MCF 10A (cell line): ENCODE results near the gene PSMA1. TPM values are rescaled to one million over a fixed set of nuclear protein-coding genes. Genes with fewer than 3 reads are reported as not detected.

Experiments
- BruUV-seq: library from RNA; stranded (reverse); fragments of 400-500 nt; replicated peaks from 2 replicates; lab custom pipeline; 2021; lab: Mats Ljungman, UMichigan
- CTCF ChIA-PET: fragments of 300-600 bp; sonication (Branson Sonifier 250); formaldehyde crosslinking; extraction: SDS; loops from one replicate; lab custom pipeline; 2021; ENCODE audit warnings: antibody characterized with exemption, inconsistent platforms; lab: Yijun Ruan, JAX
- POLR2A ChIA-PET: fragments of 300-600, 350-650 bp; sonication (Branson Sonifier 250); formaldehyde crosslinking; extraction: SDS; loops from one replicate; lab custom pipeline; 2020; ENCODE audit warnings: antibody characterized with exemption, inconsistent platforms; lab: Yijun Ruan, JAX
- DNase-seq: peaks from one replicate; pipeline ENCODE4 v3.0.0-alpha.2; 2018; ENCODE audit not compliant: unreplicated experiment
- H3K27ac Mint-ChIP-seq: one replicate; pipeline ENCODE4 v1.8.0; 2022; ENCODE audit warnings: mild to moderate bottlenecking, low read depth, mixed read lengths; ENCODE audit not compliant: unreplicated experiment
- H3K27me3 Mint-ChIP-seq: one replicate; pipeline ENCODE4 v1.8.0; 2022; ENCODE audit warnings: mixed read lengths; ENCODE audit not compliant: insufficient read depth, unreplicated experiment
- H3K36me3 Mint-ChIP-seq: one replicate; pipeline ENCODE4 v1.8.0; 2022; ENCODE audit warnings: mild to moderate bottlenecking, moderate library complexity, mixed read lengths; ENCODE audit not compliant: insufficient read depth, unreplicated experiment
- H3K4me1 Mint-ChIP-seq: one replicate; pipeline ENCODE4 v1.8.0; 2022; ENCODE audit warnings: mixed read lengths; ENCODE audit not compliant: insufficient read depth, unreplicated experiment
- H3K4me3 Mint-ChIP-seq: one replicate; pipeline ENCODE4 v1.8.0; 2022; ENCODE audit warnings: mild to moderate bottlenecking, moderate library complexity, mixed read lengths; ENCODE audit not compliant: unreplicated experiment
- H3K9me3 Mint-ChIP-seq: one replicate; pipeline ENCODE4 v1.8.0; 2022; ENCODE audit warnings: mixed read lengths; ENCODE audit not compliant: unreplicated experiment
- intact Hi-C: fragments of 100-400 bp; cut with micrococcal nuclease; formaldehyde crosslinking; loops from 2 replicates; pipeline ENCODE4 v1.14.1; 2022
- total RNA-seq: library from RNA; stranded (reverse); gene quantifications from 2 replicates; pipeline ENCODE4 v1.2.3, GENCODE V29; 2022
- TF ChIP-seq, protein P1 (sequence below): fragments of 200-600 bp; IDR thresholded peaks from one replicate; pipeline ENCODE4 v1.8.0; 2022; ENCODE audit warnings: antibody characterized with exemption, mild to moderate bottlenecking; ENCODE audit not compliant: unreplicated experiment

Gene PSMA1
- total RNA-seq, 1 experiment from 2014 or later, result 202 TPM

DNA sequence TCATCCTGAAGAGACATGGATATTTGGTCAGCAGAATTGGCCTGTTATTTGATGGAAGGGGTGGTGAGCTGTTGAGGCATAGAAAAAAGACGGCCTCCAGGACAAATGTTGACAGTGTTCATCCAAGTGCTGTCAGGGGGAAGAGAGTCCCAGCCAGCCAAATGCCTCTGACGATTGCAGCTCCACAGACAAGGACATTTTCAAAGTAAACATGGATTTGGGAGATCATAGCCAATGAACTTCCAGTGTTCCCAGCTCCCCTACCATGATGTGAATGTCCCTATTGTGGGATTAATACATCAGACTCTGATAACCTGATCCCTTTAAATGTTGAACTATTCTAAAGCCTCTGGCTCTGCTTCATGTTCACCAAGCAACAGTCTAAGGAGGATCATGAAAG is 31.2 kb upstream of the PSMA1 start:
- Mint-ChIP-seq H3K4me3 (no peak overlapping the region), H3K9me3 (no peaks in the 10 kb centered on the region), H3K27me3 (peaks cover 63% of the 10 kb centered on the region), H3K36me3 (no peaks in the 10 kb centered on the region), H3K4me1 (no peaks in the 10 kb centered on the region), H3K27ac (no peak overlapping the region)
- CTCF ChIA-PET, result no interaction called here
- intact Hi-C loops, result no loop called here
- POLR2A ChIA-PET, result interaction anchor here (0.6 kb wide), 1 partner anchor 1734 kb away, joined by 3 read pairs; no protein-coding TSS in a partner anchor
- no TSS peak for BruUV-seq
- DNase-seq, result no peak
- TF ChIP-seq, protein P1, sequence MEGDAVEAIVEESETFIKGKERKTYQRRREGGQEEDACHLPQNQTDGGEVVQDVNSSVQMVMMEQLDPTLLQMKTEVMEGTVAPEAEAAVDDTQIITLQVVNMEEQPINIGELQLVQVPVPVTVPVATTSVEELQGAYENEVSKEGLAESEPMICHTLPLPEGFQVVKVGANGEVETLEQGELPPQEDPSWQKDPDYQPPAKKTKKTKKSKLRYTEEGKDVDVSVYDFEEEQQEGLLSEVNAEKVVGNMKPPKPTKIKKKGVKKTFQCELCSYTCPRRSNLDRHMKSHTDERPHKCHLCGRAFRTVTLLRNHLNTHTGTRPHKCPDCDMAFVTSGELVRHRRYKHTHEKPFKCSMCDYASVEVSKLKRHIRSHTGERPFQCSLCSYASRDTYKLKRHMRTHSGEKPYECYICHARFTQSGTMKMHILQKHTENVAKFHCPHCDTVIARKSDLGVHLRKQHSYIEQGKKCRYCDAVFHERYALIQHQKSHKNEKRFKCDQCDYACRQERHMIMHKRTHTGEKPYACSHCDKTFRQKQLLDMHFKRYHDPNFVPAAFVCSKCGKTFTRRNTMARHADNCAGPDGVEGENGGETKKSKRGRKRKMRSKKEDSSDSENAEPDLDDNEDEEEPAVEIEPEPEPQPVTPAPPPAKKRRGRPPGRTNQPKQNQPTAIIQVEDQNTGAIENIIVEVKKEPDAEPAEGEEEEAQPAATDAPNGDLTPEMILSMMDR, result no peak

DNA sequence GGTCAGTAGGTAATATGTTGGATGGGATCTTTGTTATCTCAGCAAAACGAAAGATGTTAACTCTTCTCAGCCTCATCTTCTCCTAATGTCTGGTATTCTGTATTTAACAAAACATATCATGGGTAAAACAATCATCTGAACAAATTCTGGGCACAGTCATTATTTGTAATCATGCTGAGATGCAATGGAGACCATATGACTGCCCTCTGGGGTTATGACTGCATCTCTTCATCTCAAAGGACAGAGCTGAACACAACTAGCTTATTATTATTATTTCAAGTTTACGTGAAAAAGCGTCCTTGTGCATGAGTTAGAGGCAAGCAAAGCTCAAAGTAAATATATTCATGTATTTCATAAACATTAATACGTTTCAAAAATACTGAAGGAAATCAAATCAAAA is 29.7 kb upstream of the PSMA1 start:
- no peaks in the 10 kb centered on the region for H3K36me3 Mint-ChIP-seq
- no peak for DNase-seq
- POLR2A ChIA-PET, result interaction anchor here (0.6 kb wide), 1 partner anchor 20 kb away, joined by 3 read pairs; no protein-coding TSS in a partner anchor
- peaks cover 48% of the 10 kb centered on the region for H3K27me3 Mint-ChIP-seq
- intact Hi-C loops, result no loop called here
- H3K27ac Mint-ChIP-seq, result no peak overlapping the region
- H3K4me3 Mint-ChIP-seq, result no peak overlapping the region
- H3K4me1 Mint-ChIP-seq, result peaks cover 7% of the 10 kb centered on the region
- BruUV-seq, result no TSS peak
- TF ChIP-seq, protein P1, result no peak
- CTCF ChIA-PET, result no interaction called here
- no peaks in the 10 kb centered on the region for H3K9me3 Mint-ChIP-seq

DNA sequence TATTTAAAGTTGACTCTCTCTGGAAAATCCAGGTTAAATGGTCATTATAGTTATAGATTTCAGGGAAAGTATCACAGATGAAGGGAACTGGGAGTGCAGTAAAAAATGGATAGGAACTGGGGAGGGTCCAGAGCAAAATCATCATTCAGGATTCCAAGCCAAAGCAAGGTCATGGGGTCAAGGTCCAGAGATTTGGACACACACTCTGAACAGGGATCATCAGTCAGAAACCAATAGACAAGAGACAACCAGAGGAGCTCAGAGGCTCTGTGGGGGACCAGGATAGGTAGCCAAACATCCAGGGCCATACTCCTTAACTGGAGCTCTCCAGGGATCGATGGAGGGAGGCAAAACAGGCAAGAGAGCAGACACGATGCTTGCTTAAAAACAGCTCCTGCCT is 27.3 kb upstream of the PSMA1 start:
- Mint-ChIP-seq H3K9me3 (no peaks in the 10 kb centered on the region), H3K27me3 (peaks cover 27% of the 10 kb centered on the region), H3K27ac (no peak overlapping the region), H3K4me3 (no peak overlapping the region), H3K36me3 (no peaks in the 10 kb centered on the region), H3K4me1 (peaks cover 11% of the 10 kb centered on the region)
- no TSS peak for BruUV-seq
- TF ChIP-seq, protein P1, result no peak
- DNase-seq, result no peak
- intact Hi-C loops, result no loop called here
- CTCF ChIA-PET, result interaction anchor here (0.5 to 1.5 kb wide), 4 partner anchors 11 to 360 kb away, joined by 3 to 6 read pairs (median 4); no protein-coding TSS in a partner anchor
- POLR2A ChIA-PET, result no interaction called here

DNA sequence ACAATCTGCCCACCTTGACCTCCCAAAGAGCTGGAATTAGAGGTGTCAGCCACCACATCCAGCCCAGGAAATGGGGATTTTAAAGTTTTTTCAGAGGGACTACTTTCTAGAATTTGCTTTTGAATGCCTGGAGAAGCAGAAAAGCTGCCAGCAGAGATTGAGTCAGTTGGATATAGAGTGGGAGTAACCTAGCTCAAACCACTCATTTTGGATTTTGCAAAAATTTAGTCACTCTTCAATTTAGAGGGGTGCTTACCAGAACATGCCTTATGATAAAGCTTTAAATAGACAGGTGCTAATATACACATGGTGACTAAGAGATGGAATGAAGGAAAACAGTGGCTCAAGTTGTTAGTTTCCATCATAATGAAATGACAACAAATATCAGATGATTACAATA is 26.5 kb upstream of the PSMA1 start:
- ChIA-PET POLR2A (no interaction called here), CTCF (interaction anchor here (2.7 kb wide), 1 partner anchor 361 kb away, joined by 10 read pairs; no protein-coding TSS in a partner anchor)
- H3K27me3 Mint-ChIP-seq, result peaks cover 20% of the 10 kb centered on the region
- no TSS peak for BruUV-seq
- no peak overlapping the region for H3K27ac Mint-ChIP-seq
- no peaks in the 10 kb centered on the region for H3K36me3 Mint-ChIP-seq
- DNase-seq, result no peak
- no peaks in the 10 kb centered on the region for H3K9me3 Mint-ChIP-seq
- peaks cover 11% of the 10 kb centered on the region for H3K4me1 Mint-ChIP-seq
- TF ChIP-seq, protein P1, result no peak
- no peak overlapping the region for H3K4me3 Mint-ChIP-seq
- intact Hi-C loops, result no loop called here
